HepG2 (cell line): ENCODE results near the gene LYRM4. TPM values are rescaled to one million over a fixed set of nuclear protein-coding genes. Genes with fewer than 3 reads are reported as not detected.

Experiments used
- ATAC-seq: fragments of 200-7000 bp; cut with Tn5 transposase; 3 replicates; pipeline ENCODE4 v1.9.1; 2020; ENCODE audit warnings: mild to moderate bottlenecking, moderate library complexity
- BruUV-seq: library from RNA; stranded (reverse); fragments of 400-500 nt; replicated peaks from 2 replicates; lab custom pipeline; 2021; lab: Mats Ljungman, UMichigan
- CTCF ChIA-PET: fragments of 300-600 bp; formaldehyde crosslinking; extraction: SDS; loops from one replicate; lab custom pipeline; 2021; ENCODE audit warnings: low total read pairs, inconsistent platforms, low intra/inter-chr PET ratio; lab: Yijun Ruan, JAX
- POLR2A ChIA-PET: fragments of 350-600 bp; sonication (Branson Sonifier 250); formaldehyde crosslinking; loops from one replicate; lab custom pipeline; 2020; ENCODE audit warnings: antibody characterized with exemption, inconsistent platforms; lab: Yijun Ruan, JAX
- DNase-seq: peaks from one replicate; pipeline ENCODE4 v3.0.0-alpha.2; 2015; ENCODE audit warnings: low spot score
- FAIRE-seq: peaks from 3 replicates; lab custom pipeline; 2011; peaks lifted over from hg19 to GRCh38; lab: Jason Lieb, UNC
- H2AFZ ChIP-seq: one replicate; pipeline ENCODE4 v1.6.1; 2011; ENCODE audit warnings: low read length, inconsistent platforms
- H3K27ac ChIP-seq: fragments of 300-600 bp; 3 replicates; pipeline ENCODE4 v1.8.0; 2011; ENCODE audit warnings: mixed run types, mild to moderate bottlenecking, mixed read lengths, low read length, inconsistent platforms; ENCODE audit not compliant: insufficient read depth; ENCODE audit errors: extremely low read length
- H3K27me3 ChIP-seq, 2 experiments: fragments of 200-600 bp in 1 of 2; 2 replicates in 1 of 2; 3 replicates in 1 of 2; pipeline versions ENCODE4 v1.6.0 to v1.8.0; 2011; ENCODE audit warnings: low read length in 2 of 2, mild to moderate bottlenecking in 2 of 2, moderate library complexity in 2 of 2, inconsistent platforms in 1 of 2; ENCODE audit not compliant: insufficient read depth in 2 of 2, control insufficient read depth in 1 of 2
- H3K36me3 ChIP-seq, 2 experiments: fragments of 200-600 bp in 1 of 2; replicated peaks in 1 of 2; 2 replicates in 1 of 2; 3 replicates in 1 of 2; pipeline versions ENCODE4 v1.5.1 to v1.8.0; 2011; ENCODE audit warnings: low read length in 2 of 2, inconsistent platforms in 1 of 2; ENCODE audit not compliant: insufficient read depth in 2 of 2, control insufficient read depth in 1 of 2
- H3K4me1 ChIP-seq: 2 replicates; pipeline ENCODE4 v1.5.1; 2012; ENCODE audit warnings: low read length, inconsistent platforms; ENCODE audit not compliant: insufficient read depth
- H3K4me2 ChIP-seq: 2 replicates; pipeline ENCODE4 v1.6.0; 2011; ENCODE audit warnings: low read depth, low read length, inconsistent platforms
- H3K4me3 ChIP-seq, 3 experiments: fragments of 200-600 bp in 1 of 3; sonication (generic), shearing (Covaris generic) in 1 of 3; replicated peaks in 1 of 3; 2 replicates each; pipeline ENCODE4 v1.5.1; 2011 to 2016; ENCODE audit warnings: low read length in 3 of 3, inconsistent platforms in 2 of 3, low read depth in 2 of 3, mild to moderate bottlenecking in 2 of 3, control low read depth in 1 of 3, mixed read lengths in 1 of 3; ENCODE audit not compliant: insufficient read depth in 1 of 3
- H3K79me2 ChIP-seq: one replicate; pipeline ENCODE4 v1.6.1; 2011; ENCODE audit warnings: low read length, inconsistent platforms; ENCODE audit not compliant: insufficient read depth
- H3K9ac ChIP-seq: 2 replicates; pipeline ENCODE4 v1.6.0; 2011; ENCODE audit warnings: mild to moderate bottlenecking, low read depth, low read length, inconsistent platforms; ENCODE audit not compliant: insufficient read depth
- H3K9me3 ChIP-seq: 2 replicates; pipeline ENCODE4 v1.5.1; 2012; ENCODE audit warnings: mild to moderate bottlenecking, low read length
- H4K20me1 ChIP-seq: 2 replicates; pipeline ENCODE4 v1.6.0; 2011; ENCODE audit warnings: inconsistent platforms, mild to moderate bottlenecking, low read length, moderate library complexity; ENCODE audit not compliant: insufficient read depth
- GPBP1L1 ChIP-seq: sonication (generic); formaldehyde crosslinking; IDR thresholded peaks from 2 replicates; pipeline ENCODE4 v1.5.0; 2020; ENCODE audit warnings: mild to moderate bottlenecking, missing genetic modification reagents
- TCF7L2 ChIP-seq: IDR thresholded peaks from 2 replicates; pipeline ENCODE4 v1.6.1; 2011; ENCODE audit warnings: mild to moderate bottlenecking, low read depth, low read length, moderate library complexity
- ZNF138 ChIP-seq: sonication (generic); formaldehyde crosslinking; IDR thresholded peaks from 2 replicates; pipeline ENCODE4 v1.5.0; 2020; ENCODE audit warnings: mild to moderate bottlenecking, low read depth, missing genetic modification reagents
- ZNF318 ChIP-seq: sonication (generic); formaldehyde crosslinking; IDR thresholded peaks from 2 replicates; pipeline ENCODE4 v1.4.0; 2020; ENCODE audit warnings: mild to moderate bottlenecking, missing genetic modification reagents
- ZNF564 ChIP-seq: sonication (generic); formaldehyde crosslinking; IDR thresholded peaks from 2 replicates; pipeline ENCODE4 v1.8.1; 2023; ENCODE audit warnings: mild to moderate bottlenecking, missing genetic modification reagents
- ZNF644 ChIP-seq: IDR thresholded peaks from 2 replicates; pipeline ENCODE4 v1.6.1; 2016; ENCODE audit warnings: low read depth
- ZNF792 ChIP-seq: IDR thresholded peaks from 2 replicates; pipeline ENCODE4 v1.6.1; 2016
- ZNF83 ChIP-seq: sonication (generic); formaldehyde crosslinking; IDR thresholded peaks from 2 replicates; pipeline ENCODE4 v1.4.0; 2020; ENCODE audit warnings: missing genetic modification reagents, mild to moderate bottlenecking, borderline replicate concordance
- WGBS: methylation state at CpG from one replicate; pipeline ENCODE4 v1.1.6; 2017; ENCODE audit warnings: low lambda C conversion rate; 5-methylcytosine and 5-hydroxymethylcytosine counted together
- in situ Hi-C: cut with HindIII; loops from 2 replicates; pipeline ENCODE4 v1.10.0; 2017; ENCODE audit warnings: low pct_unique_long_range_greater_than_20kb; ENCODE audit not compliant: extremely low pct_ligation_motif_present
- intact Hi-C: fragments of 100-400 bp; cut with micrococcal nuclease; formaldehyde crosslinking; loops from one replicate; pipeline ENCODE4 v1.10.0; 2022; ENCODE audit not compliant: unreplicated experiment
- polyA plus RNA-seq, 8 experiments: library from polyadenylated mRNA; depleted of rRNA in 3 of 8; stranded (reverse) in 7 of 8; unstranded in 1 of 8; fragments of >200 nt; fragmentation: Illumina TruSeq in 4 of 8; extraction: Trizol in 4 of 8; gene quantifications; 2 replicates each; pipeline versions ENCODE4 v1.2.1 to v1.2.3, GENCODE V29; 2011 to 2016; ENCODE audit warnings: low read depth in 4 of 8, missing spikeins in 1 of 8, mixed read lengths in 1 of 8; ENCODE audit not compliant: insufficient read depth in 1 of 8
- total RNA-seq, 5 experiments: library from RNA; depleted of rRNA; stranded (reverse); fragments of >200 nt; fragmentation: Illumina TruSeq; extraction: Trizol; gene quantifications; 2 replicates each; pipeline ENCODE4 v1.2.3, GENCODE V29; 2016; ENCODE audit warnings: low read depth in 1 of 5

LYRM4 gene
- total and polyA plus RNA-seq, 2 of the 13 experiments (the other 11 are each of a cell fraction or from before 2014, with no cell fraction given), result 64.6 to 67.5 TPM

GRCh38 chr6:5234874-5235273, 25.9 kb downstream of the LYRM4 start:
- no peak overlapping the region for H3K9ac ChIP-seq
- no peaks in the 10 kb centered on the region for H3K9me3 ChIP-seq
- no peak overlapping the region for H3K4me3 ChIP-seq
- H3K4me1 ChIP-seq, result peaks cover 56% of the 10 kb centered on the region
- DNase-seq (no peak), FAIRE-seq (no peak)
- no peak overlapping the region for H3K4me2 ChIP-seq
- H3K27me3 ChIP-seq, result no peaks in the 10 kb centered on the region
- BruUV-seq, result no TSS peak
- ChIA-PET POLR2A (interaction anchor here (1.0 kb wide), 1 partner anchor 26 kb away, joined by 5 read pairs; the partner anchor contains the start of genes FARS2 and LYRM4), CTCF (no interaction called here)
- peaks cover 8 to 24% of the 10 kb centered on the region in 2 experiments for H3K36me3 ChIP-seq
- intact Hi-C loops, result no loop called here
- no peaks in the 10 kb centered on the region for H4K20me1 ChIP-seq
- TF ChIP-seq TCF7L2 (no peak), ZNF138 (no peak)
- TF ChIP-seq, all 625 proteins: peak for 0
- Histone ChIP-seq H2AFZ (no peak overlapping the region), H3K79me2 (peaks cover 8% of the 10 kb centered on the region), H3K27ac (peak overlapping the region; percentile 1)
- in situ Hi-C loops, result no loop called here
- WGBS, result 85% methylated on average over 6 of the region's 6 CpGs
- ATAC-seq, result no peak

- ChIA-PET POLR2A (no interaction called here), CTCF (no interaction called here)
- ATAC-seq (no peak), DNase-seq (no peak), FAIRE-seq (no peak)
- no TSS peak for BruUV-seq
- Histone ChIP-seq H3K36me3 (peaks cover 1 to 19% of the 10 kb centered on the region in 2 experiments; a peak in 3 of 5 replicates), H2AFZ (no peak overlapping the region), H3K4me1 (peaks cover 47% of the 10 kb centered on the region), H3K79me2 (peaks cover 11% of the 10 kb centered on the region), H3K9me3 (no peaks in the 10 kb centered on the region), H3K27ac (no peak overlapping the region), H4K20me1 (no peaks in the 10 kb centered on the region), H3K9ac (no peak overlapping the region), H3K4me3 (no peak overlapping the region), H3K27me3 (no peaks in the 10 kb centered on the region), H3K4me2 (no peak overlapping the region)
- in situ Hi-C loops, result no loop called here
- 93% methylated on average over 2 of the region's 2 CpGs for WGBS
- intact Hi-C loops, result no loop called here
- TF ChIP-seq GPBP1L1 (CRISPR knock-in tag), result no peak
- no peak for TF ChIP-seq ZNF318 (CRISPR knock-in tag)
- TF ChIP-seq ZNF792 (CRISPR knock-in tag), result no peak
- no peak for TF ChIP-seq ZNF83 (CRISPR knock-in tag)
- no peak for TF ChIP-seq ZNF564 (CRISPR knock-in tag)
- TF ChIP-seq ZNF644, result no peak
These were observed 29.5 kb downstream of the LYRM4 start for GRCh38 chr6:5231289-5231688.
